ENCODE results near the gene REXO1. TPM values are rescaled to one million over a fixed set of nuclear protein-coding genes. Genes with fewer than 3 reads are reported as not detected.

REXO1 gene
- total RNA-seq, 4 donors from 2014 or later, result 36.0 to 95.0 (median 56.3) TPM

DNA sequence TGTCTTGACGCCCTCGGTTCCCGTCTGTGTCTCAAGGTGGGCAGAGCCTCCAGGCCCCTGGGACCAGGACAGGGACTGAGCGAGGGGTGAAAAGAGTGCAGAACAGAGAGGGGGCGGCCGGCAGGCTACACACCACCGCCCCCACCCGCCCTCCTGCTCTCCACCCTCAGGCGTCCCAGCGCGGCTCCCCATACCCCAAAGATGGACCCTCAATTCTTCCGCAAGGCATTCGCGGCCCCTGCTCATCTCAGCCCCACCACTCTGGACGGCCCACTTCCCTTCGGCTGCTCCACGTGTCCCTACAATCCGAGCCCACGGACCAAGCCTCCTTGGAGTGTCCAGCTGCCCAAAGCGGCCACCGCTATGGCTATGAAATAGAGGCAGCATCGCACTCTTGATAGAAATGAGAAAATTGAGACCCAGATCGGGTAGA lies 13.3 kb upstream of the REXO1 start:
- WGBS, 2 donors (ENCODE audit: low coverage in 1 of 2), result 28% methylated on average over 23 of the region's 23 CpGs; no CpG with 5 or more reads in 1 of the 2 donors
- in situ Hi-C loops (cut with MboI; ENCODE audit: low pct_ligation_motif_present in 1 of 4, low pct_unique_long_range_greater_than_20kb in 1 of 4, low sequenced_read_pairs in 3 of 4), result no loop called here
- DNase-seq, result no peak
- TF ChIP-seq POLR2AphosphoS5 (IDR thresholded peaks at IDR 0.05) (no peak), POLR2A (IDR thresholded peaks at IDR 0.05) (no peak), EP300 (IDR thresholded peaks at IDR 0.05; ENCODE audit: low read depth) (no peak)
- TF ChIP-seq, protein P1, sequence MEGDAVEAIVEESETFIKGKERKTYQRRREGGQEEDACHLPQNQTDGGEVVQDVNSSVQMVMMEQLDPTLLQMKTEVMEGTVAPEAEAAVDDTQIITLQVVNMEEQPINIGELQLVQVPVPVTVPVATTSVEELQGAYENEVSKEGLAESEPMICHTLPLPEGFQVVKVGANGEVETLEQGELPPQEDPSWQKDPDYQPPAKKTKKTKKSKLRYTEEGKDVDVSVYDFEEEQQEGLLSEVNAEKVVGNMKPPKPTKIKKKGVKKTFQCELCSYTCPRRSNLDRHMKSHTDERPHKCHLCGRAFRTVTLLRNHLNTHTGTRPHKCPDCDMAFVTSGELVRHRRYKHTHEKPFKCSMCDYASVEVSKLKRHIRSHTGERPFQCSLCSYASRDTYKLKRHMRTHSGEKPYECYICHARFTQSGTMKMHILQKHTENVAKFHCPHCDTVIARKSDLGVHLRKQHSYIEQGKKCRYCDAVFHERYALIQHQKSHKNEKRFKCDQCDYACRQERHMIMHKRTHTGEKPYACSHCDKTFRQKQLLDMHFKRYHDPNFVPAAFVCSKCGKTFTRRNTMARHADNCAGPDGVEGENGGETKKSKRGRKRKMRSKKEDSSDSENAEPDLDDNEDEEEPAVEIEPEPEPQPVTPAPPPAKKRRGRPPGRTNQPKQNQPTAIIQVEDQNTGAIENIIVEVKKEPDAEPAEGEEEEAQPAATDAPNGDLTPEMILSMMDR (IDR thresholded peaks at IDR 0.05), result no peak
- Histone ChIP-seq H3K4me1 (peaks cover 49 to 71% (median 59%) of the 10 kb centered on the region in 4 donors), H3K27me3 (no peaks in the 10 kb centered on the region), H3K9me3 (no peaks in the 10 kb centered on the region), H3K27ac (peak overlapping the region; percentile 91 to 96 (median 93)), H3K36me3 (no peaks in the 10 kb centered on the region), H3K4me3 (peak overlapping the region in 3 of 4 donors; percentile 64 to 75 (median 73))
- intact Hi-C loops (cut with DNase I; ENCODE audit: low total_unique reads), result no loop called here

DNA sequence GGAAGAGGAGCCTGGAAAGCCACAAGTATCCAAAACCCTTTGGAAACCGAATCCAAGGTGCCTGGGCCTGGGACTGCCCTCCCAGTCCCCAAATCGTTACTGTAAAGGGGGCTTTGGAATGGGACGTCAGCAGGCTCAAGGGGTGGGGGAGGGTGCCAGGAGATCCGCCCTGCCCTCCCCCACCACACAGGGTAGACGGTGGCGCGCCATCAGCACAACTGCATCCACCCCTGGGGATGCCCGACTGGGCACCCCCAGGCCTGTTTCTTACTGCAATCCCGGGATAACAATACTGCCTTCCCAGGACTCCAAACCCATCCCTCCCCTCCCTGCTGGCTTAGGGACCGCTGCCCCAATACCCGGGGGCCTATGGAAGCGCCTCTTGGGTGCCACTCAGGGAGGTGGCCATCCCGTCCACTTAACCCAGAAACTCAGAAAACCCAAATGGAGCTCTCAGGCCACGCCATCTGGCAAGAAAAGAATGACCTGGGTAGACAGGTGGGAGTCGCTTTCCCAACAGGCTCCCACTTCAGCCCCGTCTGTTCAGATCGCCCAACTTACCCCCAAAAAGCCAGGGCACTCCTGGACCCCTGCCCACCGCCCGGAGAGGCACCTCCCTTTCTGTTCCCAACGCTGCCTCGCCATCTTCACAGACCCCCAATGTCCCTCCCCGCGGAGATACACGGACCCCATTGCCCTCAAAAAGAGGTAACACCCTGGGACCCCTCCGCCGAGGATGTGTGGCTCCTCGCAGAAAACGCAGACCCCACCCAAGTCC lies 12.7 kb upstream of the REXO1 start:
- 49 to 67% methylated on average over 4 to 27 of the region's 28 CpGs for WGBS, 2 donors (ENCODE audit: low coverage in 1 of 2)
- no peak for DNase-seq
- Histone ChIP-seq H3K36me3 (no peaks in the 10 kb centered on the region), H3K27me3 (no peaks in the 10 kb centered on the region), H3K27ac (peak overlapping the region; percentile 91 to 96 (median 93)), H3K4me3 (peak overlapping the region in 2 of 4 donors; percentile 73 to 75), H3K9me3 (no peaks in the 10 kb centered on the region), H3K4me1 (peaks cover 55 to 77% (median 65%) of the 10 kb centered on the region in 4 donors)
- intact Hi-C loops (cut with DNase I; ENCODE audit: low total_unique reads) (no loop called here), in situ Hi-C loops (cut with MboI; ENCODE audit: low pct_ligation_motif_present in 1 of 4, low pct_unique_long_range_greater_than_20kb in 1 of 4, low sequenced_read_pairs in 3 of 4) (no loop called here)
- TF ChIP-seq POLR2AphosphoS5 (IDR thresholded peaks at IDR 0.05) (no peak), POLR2A (IDR thresholded peaks at IDR 0.05) (no peak), EP300 (IDR thresholded peaks at IDR 0.05; ENCODE audit: low read depth) (no peak)
- TF ChIP-seq, protein P1 (IDR thresholded peaks at IDR 0.05), result no peak

DNA sequence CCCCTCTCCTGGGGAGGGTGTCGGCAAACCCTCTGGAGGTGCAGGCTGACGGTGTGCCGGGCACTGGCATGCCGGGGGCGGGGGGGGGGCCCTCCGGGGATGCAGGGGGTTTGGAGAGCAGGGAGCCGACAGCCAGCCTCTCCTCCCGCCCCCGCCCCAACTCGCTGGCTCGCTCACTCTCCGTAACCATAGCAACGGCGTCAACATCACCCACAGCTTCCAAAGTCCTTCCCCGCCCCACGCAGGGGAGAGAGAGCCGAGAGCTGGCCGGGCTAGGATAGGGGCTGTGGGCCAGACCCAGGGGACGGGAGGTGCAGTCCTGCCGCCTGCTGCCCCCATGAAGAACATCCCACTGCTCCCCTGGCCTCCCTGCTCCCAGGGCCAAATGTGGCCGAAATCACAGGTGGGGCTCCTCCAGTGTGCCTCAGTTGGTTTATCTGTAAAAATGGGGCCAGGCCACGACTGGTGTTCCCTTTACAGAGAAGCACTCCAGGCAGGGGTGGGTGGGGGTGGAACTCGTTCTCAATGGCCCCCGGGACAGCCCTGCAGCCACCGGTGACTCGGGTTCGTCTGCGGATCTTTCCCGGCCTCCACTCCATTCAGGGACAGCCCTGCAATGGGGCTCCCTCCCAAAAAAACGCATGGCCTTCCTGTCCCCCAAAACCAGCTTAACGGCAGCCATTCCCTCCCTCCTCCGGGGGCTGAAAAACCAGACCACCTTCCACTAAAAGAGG lies 11.9 kb upstream of the REXO1 start:
- Histone ChIP-seq H3K36me3 (no peaks in the 10 kb centered on the region), H3K9me3 (no peaks in the 10 kb centered on the region), H3K4me1 (peaks cover 60 to 82% (median 71%) of the 10 kb centered on the region in 4 donors), H3K4me3 (peak overlapping the region in 2 of 4 donors; percentile 21 to 75), H3K27me3 (no peaks in the 10 kb centered on the region), H3K27ac (peak overlapping the region; percentile 91 to 96 (median 93))
- in situ Hi-C loops (cut with MboI; ENCODE audit: low pct_ligation_motif_present in 1 of 4, low pct_unique_long_range_greater_than_20kb in 1 of 4, low sequenced_read_pairs in 3 of 4), result no loop called here
- WGBS, 2 donors (ENCODE audit: low coverage in 1 of 2), result 20% methylated on average over 18 of the region's 32 CpGs; no CpG with 5 or more reads in 1 of the 2 donors
- TF ChIP-seq POLR2A (IDR thresholded peaks at IDR 0.05) (peak; percentile 57), EP300 (IDR thresholded peaks at IDR 0.05; ENCODE audit: low read depth) (no peak), POLR2AphosphoS5 (IDR thresholded peaks at IDR 0.05) (peak in 2 of 3 donors; percentile 43 to 64)
- TF ChIP-seq, protein P1 (IDR thresholded peaks at IDR 0.05), result no peak
- DNase-seq, result peak; percentile 85
- intact Hi-C loops (cut with DNase I; ENCODE audit: low total_unique reads), result no loop called here

DNA sequence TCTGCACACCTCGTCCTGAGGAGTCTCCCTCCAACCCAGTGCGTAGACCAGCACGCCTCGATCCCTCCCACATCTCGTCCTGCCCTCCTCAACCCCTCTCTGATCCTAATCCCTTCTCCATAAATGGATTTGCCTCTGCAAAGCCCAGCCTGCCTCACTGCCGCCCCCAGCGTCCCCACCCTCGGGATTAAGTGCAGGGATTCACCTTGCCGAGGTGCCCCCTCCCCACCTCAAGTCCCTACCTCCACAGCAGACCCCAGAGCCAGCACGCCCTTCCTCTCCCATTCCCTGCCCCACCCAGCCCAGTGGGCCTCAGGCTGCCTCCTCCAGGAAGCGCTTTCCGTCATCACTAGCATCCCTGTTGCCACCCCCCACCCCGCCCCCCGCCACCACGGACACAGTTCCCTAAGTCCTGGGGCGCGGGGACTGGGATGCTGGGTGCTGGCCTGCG lies 11.1 kb upstream of the REXO1 start:
- 9 to 40% methylated on average over 7 to 18 of the region's 18 CpGs for WGBS, 2 donors (ENCODE audit: low coverage in 1 of 2)
- no peaks in the 10 kb centered on the region for H3K27me3 ChIP-seq
- peaks cover 60 to 82% (median 75%) of the 10 kb centered on the region in 4 donors for H3K4me1 ChIP-seq
- no peak for DNase-seq
- in situ Hi-C loops (cut with MboI; ENCODE audit: low pct_ligation_motif_present in 1 of 4, low pct_unique_long_range_greater_than_20kb in 1 of 4, low sequenced_read_pairs in 3 of 4) (no loop called here), intact Hi-C loops (cut with DNase I; ENCODE audit: low total_unique reads) (no loop called here)
- H3K9me3 ChIP-seq, result no peaks in the 10 kb centered on the region
- no peaks in the 10 kb centered on the region for H3K36me3 ChIP-seq
- peak overlapping the region; percentile 91 to 96 (median 93) for H3K27ac ChIP-seq
- H3K4me3 ChIP-seq, result peak overlapping the region in 1 of 4 donors; percentile 21
- TF ChIP-seq, protein P1 (IDR thresholded peaks at IDR 0.05), result no peak
- TF ChIP-seq POLR2AphosphoS5 (IDR thresholded peaks at IDR 0.05) (no peak), POLR2A (IDR thresholded peaks at IDR 0.05) (no peak), EP300 (IDR thresholded peaks at IDR 0.05; ENCODE audit: low read depth) (no peak)

Measured in transverse colon (tissue), 4 donors.